A673 (cell line): ENCODE data around the gene WFDC5. TPM values are rescaled to one million over a fixed set of nuclear protein-coding genes. Genes with fewer than 3 reads are reported as not detected.

Experiments used
- BruUV-seq: library from RNA; stranded (reverse); fragments of 400-500 nt; replicated peaks from 2 replicates; lab custom pipeline; 2021; lab: Mats Ljungman, UMichigan
- CTCF ChIA-PET: fragments of 300-600 bp; sonication (Branson Sonifier 250); formaldehyde crosslinking; loops from one replicate; lab custom pipeline; 2022; ENCODE audit warnings: antibody characterized with exemption; lab: Charles Lee
- POLR2A ChIA-PET: fragments of 300-600 bp; sonication (Branson Sonifier 250); formaldehyde crosslinking; loops from one replicate; lab custom pipeline; 2022; ENCODE audit warnings: antibody characterized with exemption; ENCODE audit not compliant: low non-redundant PET; lab: Charles Lee
- DNase-seq: peaks from one replicate; pipeline ENCODE4 v3.0.0-alpha.2; 2015; ENCODE audit warnings: low spot score
- H3K27ac ChIP-seq: fragments of 200-600 bp; sonication (generic); 2 replicates; pipeline ENCODE4 v1.5.1; 2016; ENCODE audit warnings: mixed run types, low read depth, mild to moderate bottlenecking, mixed read lengths, antibody characterized with exemption, low read length; ENCODE audit not compliant: poor library complexity, severe bottlenecking
- H3K27me3 ChIP-seq: fragments of 200-600 bp; sonication (generic); replicated peaks from 2 replicates; pipeline ENCODE4 v1.6.1; 2017; ENCODE audit warnings: mixed run types, low read depth, mild to moderate bottlenecking, mixed read lengths, antibody characterized with exemption, low read length; ENCODE audit not compliant: insufficient read depth, poor library complexity
- H3K36me3 ChIP-seq: fragments of 200-600 bp; sonication (generic); 2 replicates; pipeline ENCODE4 v1.6.1; 2016; ENCODE audit warnings: mixed run types, mild to moderate bottlenecking, mixed read lengths, antibody characterized with exemption, low read length; ENCODE audit not compliant: insufficient read depth, poor library complexity, severe bottlenecking
- H3K4me1 ChIP-seq: fragments of 200-600 bp; sonication (generic); 2 replicates; pipeline ENCODE4 v1.6.1; 2017; ENCODE audit warnings: mixed run types, mild to moderate bottlenecking, mixed read lengths, antibody characterized with exemption, low read length; ENCODE audit not compliant: insufficient read depth, poor library complexity, severe bottlenecking
- H3K4me3 ChIP-seq: fragments of 200-600 bp; sonication (generic); 2 replicates; pipeline ENCODE4 v1.5.1; 2016; ENCODE audit warnings: low read depth, mixed run types, mild to moderate bottlenecking, mixed read lengths, low read length; ENCODE audit not compliant: poor library complexity, severe bottlenecking
- H3K9me3 ChIP-seq: fragments of 200-600 bp; sonication (generic); 2 replicates; pipeline ENCODE4 v1.6.1; 2016; ENCODE audit warnings: mixed run types, low read depth, mild to moderate bottlenecking, mixed read lengths, antibody characterized with exemption, low read length; ENCODE audit not compliant: poor library complexity, severe bottlenecking
- CTCF ChIP-seq: fragments of 300-800, 200-600 bp; sonication (generic); conservative IDR thresholded peaks from 2 replicates; pipeline ENCODE4 v1.5.1; 2017; ENCODE audit warnings: low read depth, mild to moderate bottlenecking, antibody characterized with exemption, low read length, moderate library complexity, mixed read lengths
- EZH2 ChIP-seq: fragments of 200-600 bp; sonication (generic); IDR thresholded peaks from 2 replicates; pipeline ENCODE4 v1.6.1; 2017; ENCODE audit warnings: borderline replicate concordance, low read depth, mild to moderate bottlenecking, mixed read lengths, antibody characterized with exemption, low read length; ENCODE audit not compliant: poor library complexity, severe bottlenecking
- intact Hi-C: fragments of 100-400 bp; cut with micrococcal nuclease; formaldehyde crosslinking; loops from one replicate; pipeline ENCODE4 v1.10.0; 2022; ENCODE audit not compliant: unreplicated experiment
- total RNA-seq: library from RNA; stranded (reverse); gene quantifications from 2 replicates; pipeline ENCODE4 v1.2.3, GENCODE V29; 2021

The WFDC5 gene
- total RNA-seq, 1 experiment from 2014 or later: not detected

- peaks cover 6% of the 10 kb centered on the region for H3K36me3 ChIP-seq
- intact Hi-C loops: no loop called here
- DNase-seq: peak; percentile 36
- no peaks in the 10 kb centered on the region for H3K27me3 ChIP-seq
- no peaks in the 10 kb centered on the region for H3K9me3 ChIP-seq
- no peak overlapping the region for H3K27ac ChIP-seq
- H3K4me3 ChIP-seq: no peak overlapping the region
- no peaks in the 10 kb centered on the region for H3K4me1 ChIP-seq
- CTCF ChIA-PET: no interaction called here
- TF ChIP-seq EZH2 (no peak), CTCF (peak; percentile 56)
- no TSS peak for BruUV-seq
- POLR2A ChIA-PET: no interaction called here
These were observed 33.9 kb downstream of the WFDC5 start for GRCh38 chr20:45080867-45081624.

GRCh38 chr20:45077559-45077958 lies 37.4 kb downstream of the WFDC5 start:
- ChIA-PET POLR2A (no interaction called here), CTCF (interaction anchor here (0.6 kb wide), 1 partner anchor 33 kb away, joined by 4 read pairs; no protein-coding TSS in a partner anchor)
- Histone ChIP-seq H3K36me3 (peaks cover 6% of the 10 kb centered on the region), H3K9me3 (no peaks in the 10 kb centered on the region), H3K27me3 (no peaks in the 10 kb centered on the region), H3K4me1 (no peaks in the 10 kb centered on the region), H3K27ac (no peak overlapping the region), H3K4me3 (no peak overlapping the region)
- no peak for DNase-seq
- TF ChIP-seq EZH2: no peak
- no peak for TF ChIP-seq CTCF
- BruUV-seq: no TSS peak
- intact Hi-C loops: no loop called here

- H3K4me3 ChIP-seq: no peak overlapping the region
- TF ChIP-seq CTCF: no peak
- TF ChIP-seq EZH2: no peak
- no TSS peak for BruUV-seq
- ChIA-PET CTCF (no interaction called here), POLR2A (no interaction called here)
- DNase-seq: no peak
- H3K4me1 ChIP-seq: no peaks in the 10 kb centered on the region
- no peaks in the 10 kb centered on the region for H3K9me3 ChIP-seq
- H3K27me3 ChIP-seq: no peaks in the 10 kb centered on the region
- H3K27ac ChIP-seq: no peak overlapping the region
- intact Hi-C loops: no loop called here
- H3K36me3 ChIP-seq: no peaks in the 10 kb centered on the region
These were observed 41.8 kb downstream of the WFDC5 start for GRCh38 chr20:45073221-45073620.
